ENCODE measurements around the gene GFY. TPM values are rescaled to one million over a fixed set of nuclear protein-coding genes. Genes with fewer than 3 reads are reported as not detected.
A peak's percentile ranks its signal among the peaks of the same experiment; 100 is the strongest.

GFY gene
- not detected in 2 replicates for total RNA-seq (2014; rRNA removed; shearing (Covaris generic))

GRCh38 chr19:49425178-49425577 lies at the start of gene GFY:
Gene GFY, plus strand, starts transcription at chr19:49425388. Its CDS starts 1,043 bp downstream, at chr19:49426431.
- DNase-seq (ENCODE audit: low read depth) = no peak

- no peak for DNase-seq (ENCODE audit: low read depth)
Measured at GRCh38 chr19:49378512-49378911, 46.7 kb upstream of the GFY start.

- DNase-seq (ENCODE audit: low read depth) = no peak
Measured at GRCh38 chr19:49380391-49380790, 44.8 kb upstream of the GFY start.

DNA sequence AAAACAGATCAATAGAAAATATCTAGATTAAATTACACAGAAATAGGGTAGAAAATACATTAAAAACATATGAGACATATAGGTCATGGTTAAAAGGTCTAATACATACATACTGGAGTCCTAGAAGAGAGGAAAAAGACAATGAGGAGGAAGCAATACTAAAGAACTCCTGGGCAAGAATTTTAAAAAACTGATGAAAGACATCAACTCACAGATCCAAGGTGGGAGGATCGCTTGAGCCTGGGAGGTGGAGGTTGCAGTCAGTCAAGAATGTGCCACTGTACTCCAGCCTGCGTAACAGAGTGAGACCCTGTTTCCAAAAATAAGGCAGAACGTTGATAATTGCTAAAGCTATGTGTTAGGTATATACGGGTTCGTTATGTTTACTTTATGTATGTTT lies 42.5 kb upstream of the GFY start:
- DNase-seq (ENCODE audit: low read depth) = no peak

GRCh38 chr19:49383599-49383998 lies 41.6 kb upstream of the GFY start:
- DNase-seq (ENCODE audit: low read depth) = no peak

- DNase-seq (ENCODE audit: low read depth) = no peak
Measured at GRCh38 chr19:49387936-49388372, 37.2 kb upstream of the GFY start, which contains the start of gene KASH5. Gene KASH5, plus strand, starts transcription at chr19:49388249. Its CDS starts 2,635 bp downstream, at chr19:49390884.

DNA sequence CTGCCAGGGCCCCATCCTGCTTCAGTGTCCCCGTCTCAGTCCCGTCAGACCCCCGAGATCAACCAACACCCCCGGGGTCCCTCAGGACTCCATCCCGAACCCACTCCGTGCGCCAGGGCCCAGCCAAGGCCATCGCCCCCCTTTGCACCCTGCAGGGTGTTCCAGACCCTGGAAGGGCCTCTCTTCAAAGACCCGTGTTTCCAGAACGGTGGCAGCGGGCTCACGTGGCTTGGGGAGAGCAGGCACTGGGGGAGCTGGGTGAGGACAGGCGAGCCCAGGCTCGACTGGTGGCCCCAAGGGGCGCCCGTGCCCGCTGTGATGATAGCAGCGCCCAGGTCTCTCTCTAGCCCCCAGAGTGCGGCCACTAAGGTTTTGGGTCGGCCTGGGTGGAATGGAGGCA lies 35.8 kb upstream of the GFY start:
- DNase-seq (ENCODE audit: low read depth) = no peak

DNA sequence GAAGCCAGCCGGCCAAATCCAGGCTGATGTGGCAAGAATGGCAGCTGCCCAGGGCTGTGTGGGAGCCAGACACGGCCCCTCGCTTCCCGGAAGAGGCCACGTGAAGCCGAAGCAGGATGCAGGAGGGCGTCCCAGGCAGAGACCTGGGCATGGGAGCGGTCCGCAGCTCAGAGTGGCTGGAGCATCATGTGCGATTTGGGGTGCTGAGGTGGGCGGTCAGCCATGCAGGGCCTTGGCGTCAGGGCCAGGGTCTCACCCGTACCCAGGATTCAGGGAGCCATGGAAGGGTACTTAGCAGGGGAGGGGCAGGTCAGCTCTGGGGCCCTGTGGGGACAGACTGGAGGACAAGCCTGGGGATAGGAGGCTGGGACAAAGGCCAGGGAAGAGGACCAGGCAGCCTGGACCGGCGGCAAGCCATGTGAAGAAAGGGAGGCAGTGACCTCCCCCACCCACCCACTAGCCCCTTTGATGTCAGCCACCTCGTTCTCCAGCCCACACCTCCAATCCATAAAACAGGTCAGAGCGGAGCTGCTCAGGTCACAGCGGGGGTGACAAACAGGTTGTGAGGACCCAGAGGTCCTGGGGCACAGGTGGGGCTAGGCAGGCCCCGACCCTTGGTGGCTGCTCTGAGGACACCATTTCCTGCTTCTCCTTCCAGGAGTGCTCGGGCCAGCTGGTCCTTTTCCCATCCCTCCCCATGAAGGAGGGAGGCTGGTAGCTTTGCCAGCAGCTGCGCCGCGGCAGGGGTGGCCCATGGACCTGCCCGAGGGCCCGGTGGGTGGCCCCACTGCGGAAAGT lies 34.9 kb upstream of the GFY start:
- DNase-seq (ENCODE audit: low read depth) = no peak

GRCh38 chr19:49390929-49391359 lies 34.2 kb upstream of the GFY start:
- no peak for DNase-seq (ENCODE audit: low read depth)

DNA sequence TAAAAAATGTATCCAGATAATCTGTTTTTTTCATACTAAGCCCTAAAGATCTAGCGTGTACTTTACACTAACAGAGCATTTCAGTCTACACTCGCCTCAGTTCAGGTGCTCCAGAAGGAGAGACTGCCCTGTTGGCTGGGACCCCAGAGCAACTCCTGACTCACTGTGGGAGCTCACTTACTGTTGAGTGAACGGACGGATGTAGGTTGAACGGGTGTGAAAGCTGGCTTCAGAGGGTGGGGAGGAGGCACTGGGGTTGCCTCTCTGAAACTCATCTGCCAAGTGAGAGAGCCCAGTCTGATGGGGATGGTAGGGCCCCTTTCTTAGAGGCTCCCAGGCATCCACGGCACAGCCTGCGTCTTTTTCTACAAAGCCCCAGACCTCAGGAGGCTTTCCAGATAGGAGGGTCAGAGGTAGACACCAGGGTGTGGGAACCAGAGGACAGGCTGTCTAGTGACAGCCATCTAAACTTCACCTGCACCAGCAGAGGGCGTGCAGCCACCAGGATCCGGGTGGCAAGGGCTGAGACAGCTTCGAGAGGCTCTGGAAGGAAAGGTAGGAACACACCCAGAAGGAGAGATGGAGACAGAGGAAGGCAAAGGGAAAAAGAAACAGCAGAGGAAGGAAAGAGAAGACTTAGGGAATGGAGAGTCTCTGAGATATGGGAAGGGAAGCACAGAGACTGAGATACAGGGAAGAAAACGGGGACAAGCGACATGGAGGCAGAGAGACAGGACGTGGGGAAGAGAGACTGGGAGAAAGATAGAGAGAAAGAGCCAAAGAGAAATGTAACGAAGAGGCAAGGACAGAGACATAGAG lies 33.4 kb upstream of the GFY start:
- peak; percentile 79 for DNase-seq (ENCODE audit: low read depth)

DNA sequence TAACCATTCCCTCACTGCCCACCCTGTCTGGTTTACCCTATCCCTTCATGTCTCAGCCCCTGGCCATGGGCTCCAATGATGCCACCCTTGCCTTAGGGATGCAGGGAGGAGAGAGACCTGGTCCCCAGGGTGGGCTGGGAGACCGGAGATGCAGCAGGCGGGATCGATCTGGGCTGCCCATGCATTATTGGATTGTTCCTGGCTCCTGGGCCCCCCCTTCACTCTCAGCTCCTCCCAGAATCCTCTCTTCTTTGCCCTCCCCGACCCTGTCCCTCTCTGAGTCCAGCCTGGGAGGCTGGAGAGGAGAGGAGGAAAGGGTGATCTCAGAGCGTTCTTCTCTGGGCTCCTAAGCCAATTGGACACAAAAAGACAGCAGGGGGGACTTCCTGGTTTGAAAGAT lies 31.3 kb upstream of the GFY start:
- no peak for DNase-seq (ENCODE audit: low read depth)

GRCh38 chr19:49395581-49396407 lies 29.4 kb upstream of the GFY start:
- DNase-seq (ENCODE audit: low read depth) = no peak

DNA sequence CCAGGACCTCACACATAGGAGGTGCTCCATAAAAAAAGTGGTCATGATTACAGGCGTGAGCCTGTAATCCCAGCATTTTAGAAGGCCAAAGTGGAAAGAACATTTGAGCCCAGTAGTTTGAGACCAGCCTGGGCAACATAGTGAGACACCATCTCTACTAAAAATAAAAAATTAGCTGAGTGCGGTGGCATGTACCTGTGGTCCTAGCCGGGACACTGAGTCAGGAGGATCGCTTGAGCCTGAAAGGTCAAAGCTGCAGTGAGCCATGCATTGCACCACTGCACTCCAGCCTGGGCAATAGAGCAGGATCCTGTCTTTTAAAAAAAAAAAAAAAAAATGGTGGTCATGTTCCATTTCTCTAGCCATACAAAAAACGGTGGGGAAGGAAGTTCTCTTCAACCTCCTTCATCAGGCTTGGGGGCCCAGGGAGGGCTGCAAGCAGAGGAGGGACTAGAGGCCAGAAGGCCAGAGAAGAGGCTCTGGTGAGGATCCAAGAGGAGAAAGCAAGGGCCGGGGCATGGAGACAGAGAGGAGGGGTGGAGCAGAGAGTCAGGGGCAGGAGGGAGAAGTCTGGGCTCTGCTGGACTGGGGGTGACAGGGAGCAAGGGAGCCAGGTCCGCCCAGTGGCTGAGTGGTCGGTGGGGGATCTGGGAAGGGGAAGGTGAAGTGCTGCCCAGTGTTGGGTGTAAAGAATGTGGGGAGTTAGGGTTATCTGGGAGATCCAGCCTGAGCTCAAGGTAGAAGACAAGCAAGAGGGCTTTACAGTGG lies 28.3 kb upstream of the GFY start:
- no peak for DNase-seq (ENCODE audit: low read depth)

DNA sequence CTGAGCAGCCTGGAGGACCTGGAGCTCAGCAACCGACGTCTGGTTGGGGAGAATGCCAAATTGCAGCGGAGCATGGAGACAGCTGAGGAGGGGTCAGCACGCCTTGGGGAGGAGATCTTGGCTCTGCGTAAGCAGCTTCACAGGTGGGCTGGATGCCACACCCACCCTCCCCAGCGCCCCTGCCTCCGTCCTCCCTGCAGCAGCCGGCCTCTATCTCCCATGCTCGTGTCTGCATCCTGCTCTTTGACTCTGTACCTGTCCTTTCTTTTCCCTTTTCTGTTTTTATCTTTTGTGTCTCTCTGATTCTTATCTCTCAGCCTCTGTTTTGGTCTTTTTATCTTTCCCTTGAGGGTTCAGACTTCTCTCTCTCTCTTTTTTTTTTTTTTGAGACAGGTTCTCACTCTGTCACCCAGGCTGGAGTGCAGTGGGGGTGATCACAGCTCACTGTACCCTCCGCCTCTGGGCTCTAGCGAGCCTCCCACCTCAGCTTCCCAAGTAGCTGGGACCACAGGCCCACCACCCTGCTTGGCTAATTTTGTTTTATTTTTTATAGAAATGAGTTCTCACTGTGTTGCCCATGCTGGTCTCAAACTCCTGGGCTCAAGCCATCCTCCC lies 27.1 kb upstream of the GFY start:
- DNase-seq (ENCODE audit: low read depth) = no peak

DNA sequence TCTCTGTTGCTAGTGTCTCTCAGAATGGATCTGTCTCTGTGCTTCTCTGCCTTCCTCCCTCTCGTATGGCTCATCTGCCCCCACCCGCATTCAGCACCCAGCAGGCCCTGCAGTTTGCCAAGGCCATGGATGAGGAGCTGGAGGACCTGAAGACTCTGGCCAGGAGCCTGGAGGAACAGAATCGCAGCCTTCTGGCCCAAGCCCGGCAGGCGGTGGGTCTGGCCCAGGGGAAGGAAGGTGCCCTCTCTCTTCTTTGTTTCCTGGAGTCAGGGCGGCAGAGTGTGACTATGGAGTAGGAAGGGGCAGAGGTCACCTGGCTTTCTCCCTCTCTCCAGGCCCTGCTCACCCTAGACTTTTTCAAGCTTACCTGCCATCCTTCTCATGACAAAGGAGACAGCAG lies 26.3 kb upstream of the GFY start:
- no peak for DNase-seq (ENCODE audit: low read depth)

GRCh38 chr19:49400029-49400428 lies 25.2 kb upstream of the GFY start:
- no peak for DNase-seq (ENCODE audit: low read depth)

DNA sequence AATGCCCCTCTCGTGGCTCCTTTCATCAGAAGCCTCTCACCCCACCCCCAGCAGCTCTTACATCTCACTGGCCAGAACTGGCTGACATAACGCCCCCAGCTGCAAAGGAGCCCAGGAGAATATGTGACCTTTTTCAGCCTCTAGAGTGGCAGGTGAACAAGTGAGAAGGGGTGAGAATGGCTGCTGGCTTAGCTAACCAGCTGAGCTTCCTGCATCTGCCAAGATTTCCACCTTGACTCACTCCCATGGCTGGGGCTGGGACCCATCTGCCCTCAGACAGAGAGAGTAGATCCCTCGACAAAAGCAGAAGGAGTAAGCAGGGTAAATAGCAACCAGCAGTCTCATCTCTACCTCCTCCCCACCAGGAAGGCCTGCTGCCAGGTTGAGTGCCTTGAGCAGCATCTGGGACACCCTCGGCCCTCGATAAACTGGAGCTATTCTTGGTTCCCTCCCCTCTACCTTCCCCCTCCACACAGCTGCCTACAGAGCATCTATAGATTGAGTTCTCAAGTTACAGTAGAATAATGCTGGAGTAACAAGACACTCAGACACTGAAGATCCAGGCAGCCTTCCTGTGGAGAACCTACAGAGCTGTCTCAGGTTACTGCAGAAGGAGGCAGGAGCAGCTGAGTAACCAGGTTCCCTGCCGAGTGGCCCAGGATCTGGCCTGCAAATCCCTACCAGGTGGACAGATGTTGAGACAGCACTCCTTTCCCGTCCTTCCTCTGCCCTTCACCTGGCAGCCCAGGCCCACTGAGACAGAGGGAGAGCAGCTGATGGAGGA lies 21.6 kb upstream of the GFY start:
- DNase-seq (ENCODE audit: low read depth) = no peak

DNA sequence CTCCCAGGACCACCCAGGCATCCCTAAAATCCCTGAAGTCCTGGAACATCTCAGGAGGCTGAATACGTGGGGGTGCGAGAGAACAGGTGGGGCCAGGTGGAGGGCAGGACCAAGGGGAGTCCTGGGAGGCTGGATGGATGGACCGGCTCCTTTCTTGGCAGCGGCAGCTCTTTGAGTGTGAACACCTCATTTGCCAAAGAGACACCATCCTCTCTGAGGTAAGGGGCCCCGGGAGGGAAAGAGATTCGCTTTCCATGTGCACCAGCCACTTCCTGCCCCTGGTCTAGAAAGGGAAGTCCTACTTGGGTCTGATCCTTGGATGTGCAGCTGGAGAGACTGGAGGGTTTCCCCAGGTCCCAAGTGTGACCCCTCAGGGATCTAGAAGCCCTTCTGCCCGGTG lies 18.1 kb upstream of the GFY start:
- DNase-seq (ENCODE audit: low read depth) = no peak

DNA sequence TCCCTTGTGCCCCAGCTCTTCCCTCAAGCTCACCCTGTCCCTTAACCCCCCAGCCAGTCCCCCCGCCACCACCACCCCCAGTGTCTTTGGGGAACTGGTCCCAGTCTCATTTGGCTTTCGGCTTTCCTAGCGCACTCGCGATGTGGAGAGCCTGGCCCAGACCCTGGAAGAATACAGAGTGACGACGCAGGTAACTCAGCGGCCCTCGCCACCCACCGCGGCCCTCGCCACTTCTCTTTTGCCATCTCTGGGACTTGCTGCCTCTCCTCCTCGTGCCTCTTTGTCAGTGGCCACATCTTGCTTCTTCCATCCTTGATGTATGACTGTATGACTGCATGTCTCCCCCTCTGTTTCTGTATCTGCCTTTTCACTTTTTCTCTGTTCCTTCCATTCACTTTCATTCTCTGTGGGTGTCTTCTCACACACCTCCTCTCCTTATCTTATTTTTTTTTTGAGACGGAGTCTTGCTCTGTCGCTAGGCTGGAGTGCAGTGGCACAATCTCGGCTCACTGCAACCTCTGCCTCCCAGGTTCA lies 17.6 kb upstream of the GFY start:
- DNase-seq (ENCODE audit: low read depth) = no peak

All from M059J (cell line).